NCI-H128 (cell line): Measurements from ENCODE around the gene GCNT2.
"Not testable (repeated sequence)": the region's sequence is repeated elsewhere in the genome, so short reads cannot be mapped to it uniquely, and the experiment has no call there.

Experiments
- DNase-seq: peaks from one replicate; lab custom pipeline; 2025; ENCODE audit not compliant: unreplicated experiment; lab: John Stamatoyannopoulos, UW

GCNT2 gene

GRCh38 chr6:10521104-10521808, at the start of gene GCNT2:
TSS of gene GCNT2 (plus strand) at chr6:10521351. CDS start at chr6:10528912, 7,561 bp downstream.
- no peak for DNase-seq

GRCh38 chr6:10472634-10473033, 48.5 kb upstream of the GCNT2 start:
- no peak for DNase-seq

GRCh38 chr6:10478187-10479040, 42.7 kb upstream of the GCNT2 start:
- peak; percentile 17 for DNase-seq

- DNase-seq: no peak
Measured at GRCh38 chr6:10479939-10480700, 41.0 kb upstream of the GCNT2 start.

- no peak for DNase-seq
Measured at GRCh38 chr6:10481101-10481500, 40.0 kb upstream of the GCNT2 start.

GRCh38 chr6:10482636-10483257, 38.4 kb upstream of the GCNT2 start:
- DNase-seq: no peak

- DNase-seq: no peak
Measured at GRCh38 chr6:10484912-10485311, 36.2 kb upstream of the GCNT2 start.

GRCh38 chr6:10485406-10485805, 35.7 kb upstream of the GCNT2 start:
- no peak for DNase-seq

GRCh38 chr6:10486215-10486614, 34.9 kb upstream of the GCNT2 start:
- no peak for DNase-seq

GRCh38 chr6:10486944-10487588, 34.1 kb upstream of the GCNT2 start:
- DNase-seq: not testable (repeated sequence)

- no peak for DNase-seq
Measured at GRCh38 chr6:10487668-10488327, 33.4 kb upstream of the GCNT2 start.

GRCh38 chr6:10491463-10491862, 29.7 kb upstream of the GCNT2 start:
- no peak for DNase-seq

GRCh38 chr6:10491905-10492304, 29.2 kb upstream of the GCNT2 start:
- DNase-seq: not testable (repeated sequence)

GRCh38 chr6:10495029-10495428, 26.1 kb upstream of the GCNT2 start:
- DNase-seq: no peak

- no peak for DNase-seq
Measured at GRCh38 chr6:10505529-10505928, 15.6 kb upstream of the GCNT2 start.

- DNase-seq: no peak
Measured at GRCh38 chr6:10507298-10507697, 13.9 kb upstream of the GCNT2 start.

- DNase-seq: no peak
Measured at GRCh38 chr6:10507715-10508114, 13.4 kb upstream of the GCNT2 start.

- DNase-seq: peak; percentile 30
Measured at GRCh38 chr6:10510592-10511367, 10.4 kb upstream of the GCNT2 start.

GRCh38 chr6:10511477-10511876, 9.7 kb upstream of the GCNT2 start:
- no peak for DNase-seq
